ENCODE measurements around the gene GLO1. TPM values are rescaled to one million over a fixed set of nuclear protein-coding genes. Genes with fewer than 3 reads are reported as not detected.

Gene GLO1
- polyA plus RNA-seq, 1 donor (not counting 4 experiments of a cell fraction or from before 2014, with no cell fraction given), result 301 TPM

DNA sequence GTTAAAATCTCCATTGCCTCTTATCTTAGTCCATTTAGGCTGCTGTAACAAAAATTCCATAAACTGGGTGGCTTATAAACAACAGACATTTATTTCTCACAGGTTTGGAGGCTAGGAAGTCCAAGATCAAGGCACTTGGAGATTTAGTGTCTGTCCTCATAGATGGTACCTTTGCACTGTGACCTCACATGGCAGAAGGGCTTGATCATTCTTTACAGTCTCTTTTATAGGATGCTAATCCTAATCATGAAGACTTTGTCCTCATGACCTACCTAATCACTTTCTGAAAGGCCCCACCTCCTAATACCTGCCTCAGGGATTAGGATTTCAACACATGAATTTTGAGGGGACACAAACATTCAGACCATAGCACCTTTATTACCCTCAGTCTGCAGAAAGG is 6.6 kb downstream of the GLO1 start:
- Histone ChIP-seq H3K4me2 (ENCODE audit: control insufficient read depth, extremely low read depth, insufficient read depth, low read depth, low read length) (no peak overlapping the region), H3K9me1 (ENCODE audit: control insufficient read depth, extremely low read depth, insufficient read depth, low read length) (no peaks in the 10 kb centered on the region), H3K36me3 (ENCODE audit: control insufficient read depth in 2 of 2, extremely low read depth in 1 of 2, insufficient read depth in 2 of 2, low read length in 2 of 2) (peaks cover 2 to 9% of the 10 kb centered on the region in 2 experiments), H3K4me3 (ENCODE audit: control insufficient read depth in 2 of 3, extremely low read depth in 1 of 3, insufficient read depth in 2 of 3, low read depth in 1 of 3, low read length in 3 of 3) (no peak overlapping the region), H3K9me3 (ENCODE audit: control insufficient read depth, low read depth, low read length) (no peaks in the 10 kb centered on the region), H3K4me1 (ENCODE audit: control insufficient read depth, extremely low read depth, insufficient read depth, low read length) (no peaks in the 10 kb centered on the region), H3K79me2 (ENCODE audit: control insufficient read depth, insufficient read depth, low read length) (peaks cover 93% of the 10 kb centered on the region), H3K27me3 (ENCODE audit: control insufficient read depth, extremely low read depth, insufficient read depth, low read length) (no peaks in the 10 kb centered on the region), H3K9ac (ENCODE audit: control insufficient read depth, extremely low read depth, insufficient read depth, low read length) (no peak overlapping the region), H4K20me1 (ENCODE audit: control insufficient read depth, extremely low read depth, insufficient read depth, low read length) (peaks cover 9% of the 10 kb centered on the region), H2AFZ (ENCODE audit: control insufficient read depth, low read length) (no peak overlapping the region), H3K27ac (ENCODE audit: control insufficient read depth, insufficient read depth, low read length) (no peak overlapping the region)
- dilution Hi-C loops (cut with MboI; ENCODE audit: extremely low pct_ligation_motif_present, low sequenced_read_pairs), result no loop called here
- TF ChIP-seq, protein P1, sequence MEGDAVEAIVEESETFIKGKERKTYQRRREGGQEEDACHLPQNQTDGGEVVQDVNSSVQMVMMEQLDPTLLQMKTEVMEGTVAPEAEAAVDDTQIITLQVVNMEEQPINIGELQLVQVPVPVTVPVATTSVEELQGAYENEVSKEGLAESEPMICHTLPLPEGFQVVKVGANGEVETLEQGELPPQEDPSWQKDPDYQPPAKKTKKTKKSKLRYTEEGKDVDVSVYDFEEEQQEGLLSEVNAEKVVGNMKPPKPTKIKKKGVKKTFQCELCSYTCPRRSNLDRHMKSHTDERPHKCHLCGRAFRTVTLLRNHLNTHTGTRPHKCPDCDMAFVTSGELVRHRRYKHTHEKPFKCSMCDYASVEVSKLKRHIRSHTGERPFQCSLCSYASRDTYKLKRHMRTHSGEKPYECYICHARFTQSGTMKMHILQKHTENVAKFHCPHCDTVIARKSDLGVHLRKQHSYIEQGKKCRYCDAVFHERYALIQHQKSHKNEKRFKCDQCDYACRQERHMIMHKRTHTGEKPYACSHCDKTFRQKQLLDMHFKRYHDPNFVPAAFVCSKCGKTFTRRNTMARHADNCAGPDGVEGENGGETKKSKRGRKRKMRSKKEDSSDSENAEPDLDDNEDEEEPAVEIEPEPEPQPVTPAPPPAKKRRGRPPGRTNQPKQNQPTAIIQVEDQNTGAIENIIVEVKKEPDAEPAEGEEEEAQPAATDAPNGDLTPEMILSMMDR (optimal IDR thresholded peaks at IDR 0.05 in 1 of 3, IDR thresholded peaks at IDR 0.05 in 1 of 3, conservative IDR thresholded peaks at IDR 0.05 in 1 of 3; ENCODE audit: extremely low read depth in 1 of 3, insufficient read depth in 2 of 3, low read length in 3 of 3), result no peak
- TF ChIP-seq EZH2 (IDR thresholded peaks at IDR 0.05; ENCODE audit: low read length), result no peak
- FAIRE-seq (peak; percentile 39), DNase-seq (ENCODE audit: low read depth, low spot score) (no peak)

DNA sequence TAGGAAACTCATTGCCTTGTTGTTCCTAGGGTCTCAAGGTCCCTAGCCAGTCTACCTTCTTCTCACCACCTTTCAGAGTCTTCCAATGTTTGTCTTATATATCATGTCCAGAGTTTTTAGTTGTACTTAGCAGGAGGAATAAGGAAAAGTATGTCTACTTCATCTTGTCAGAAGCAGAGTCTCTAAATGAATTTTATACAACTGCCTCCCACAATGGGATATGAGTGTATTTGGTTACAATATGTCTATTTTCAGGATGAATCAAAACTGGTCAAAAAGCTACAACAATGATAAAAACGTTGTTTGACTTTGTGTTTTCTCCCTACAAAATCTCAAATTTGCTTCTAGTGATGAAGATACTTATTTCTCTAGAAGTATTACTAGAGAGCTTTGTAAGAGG is 7.0 kb downstream of the GLO1 start:
- DNase-seq (ENCODE audit: low read depth, low spot score), result no peak
- FAIRE-seq, result no peak
- H4K20me1 ChIP-seq (ENCODE audit: control insufficient read depth, extremely low read depth, insufficient read depth, low read length), result peaks cover 9% of the 10 kb centered on the region
- dilution Hi-C loops (cut with MboI; ENCODE audit: extremely low pct_ligation_motif_present, low sequenced_read_pairs), result no loop called here
- TF ChIP-seq EZH2 (IDR thresholded peaks at IDR 0.05; ENCODE audit: low read length), result no peak
- TF ChIP-seq, protein P1 (optimal IDR thresholded peaks at IDR 0.05 in 1 of 3, IDR thresholded peaks at IDR 0.05 in 1 of 3, conservative IDR thresholded peaks at IDR 0.05 in 1 of 3; ENCODE audit: extremely low read depth in 1 of 3, insufficient read depth in 2 of 3, low read length in 3 of 3), result no peak
- H3K36me3 ChIP-seq (ENCODE audit: control insufficient read depth in 2 of 2, extremely low read depth in 1 of 2, insufficient read depth in 2 of 2, low read length in 2 of 2), result peaks cover 2 to 9% of the 10 kb centered on the region in 2 experiments
- peaks cover 93% of the 10 kb centered on the region for H3K79me2 ChIP-seq (ENCODE audit: control insufficient read depth, insufficient read depth, low read length)
- H3K4me1 ChIP-seq (ENCODE audit: control insufficient read depth, extremely low read depth, insufficient read depth, low read length), result no peaks in the 10 kb centered on the region
- H2AFZ ChIP-seq (ENCODE audit: control insufficient read depth, low read length), result no peak overlapping the region
- no peaks in the 10 kb centered on the region for H3K9me3 ChIP-seq (ENCODE audit: control insufficient read depth, low read depth, low read length)
- no peak overlapping the region for H3K4me2 ChIP-seq (ENCODE audit: control insufficient read depth, extremely low read depth, insufficient read depth, low read depth, low read length)
- H3K27me3 ChIP-seq (ENCODE audit: control insufficient read depth, extremely low read depth, insufficient read depth, low read length), result no peaks in the 10 kb centered on the region
- H3K27ac ChIP-seq (ENCODE audit: control insufficient read depth, insufficient read depth, low read length), result no peak overlapping the region
- H3K9me1 ChIP-seq (ENCODE audit: control insufficient read depth, extremely low read depth, insufficient read depth, low read length), result no peaks in the 10 kb centered on the region
- H3K9ac ChIP-seq (ENCODE audit: control insufficient read depth, extremely low read depth, insufficient read depth, low read length), result no peak overlapping the region
- no peak overlapping the region for H3K4me3 ChIP-seq (ENCODE audit: control insufficient read depth in 2 of 3, extremely low read depth in 1 of 3, insufficient read depth in 2 of 3, low read depth in 1 of 3, low read length in 3 of 3)
